Natural killer cell treated with Interleukin-12 subunit alpha and Interleukin-12 subunit beta and Interleukin-15 and Interleukin-18, amount 100 ng/mL, for 72 hours (primary cell): Measurements from ENCODE around the gene KCTD15. TPM values are rescaled to one million over a fixed set of nuclear protein-coding genes. Genes with fewer than 3 reads are reported as not detected.

Experiments used
- ATAC-seq, 2 donors: fragments of 150-1000 bp; cut with Tn5 transposase in 1 of 2; sonication (Bioruptor Pico), chemical (Tn5 transposase) in 1 of 2; 2 replicates each; pipeline ENCODE4 v1.10.0; 2021
- DNase-seq: peaks from one replicate; pipeline ENCODE4 v3.0.0; 2022; ENCODE audit warnings: low spot score
- H3K27ac Mint-ChIP-seq, 2 donors: 1 replicate in 1 of 2; 2 replicates in 1 of 2; pipeline ENCODE4 v1.8.0; 2022; ENCODE audit warnings: mixed read lengths in 2 of 2, mild to moderate bottlenecking in 1 of 2, moderate library complexity in 1 of 2
- H3K27me3 Mint-ChIP-seq, 2 donors: 1 replicate in 1 of 2; 2 replicates in 1 of 2; pipeline ENCODE4 v1.8.0; 2022; ENCODE audit warnings: mixed read lengths in 2 of 2
- H3K36me3 Mint-ChIP-seq: one replicate; pipeline ENCODE4 v1.8.0; 2022; ENCODE audit warnings: mixed read lengths
- H3K4me1 Mint-ChIP-seq, 2 donors: 1 replicate in 1 of 2; 2 replicates in 1 of 2; pipeline ENCODE4 v1.8.0; 2022; ENCODE audit warnings: low read depth in 2 of 2, mixed read lengths in 2 of 2, mild to moderate bottlenecking in 1 of 2
- H3K4me3 Mint-ChIP-seq: one replicate; pipeline ENCODE4 v1.8.0; 2022; ENCODE audit warnings: mixed read lengths
- H3K9me3 Mint-ChIP-seq: 2 replicates; pipeline ENCODE4 v1.8.0; 2022; ENCODE audit warnings: mixed read lengths
- total RNA-seq, 2 donors: library from RNA; stranded (reverse); gene quantifications; one replicate each; pipeline ENCODE4 v1.2.3, GENCODE V29; 2022

KCTD15 gene, protein sequence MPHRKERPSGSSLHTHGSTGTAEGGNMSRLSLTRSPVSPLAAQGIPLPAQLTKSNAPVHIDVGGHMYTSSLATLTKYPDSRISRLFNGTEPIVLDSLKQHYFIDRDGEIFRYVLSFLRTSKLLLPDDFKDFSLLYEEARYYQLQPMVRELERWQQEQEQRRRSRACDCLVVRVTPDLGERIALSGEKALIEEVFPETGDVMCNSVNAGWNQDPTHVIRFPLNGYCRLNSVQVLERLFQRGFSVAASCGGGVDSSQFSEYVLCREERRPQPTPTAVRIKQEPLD
- 1 to 10 TPM in 1 of 2 donors, under 1 TPM in 1; 0.59 to 3.4 TPM for total RNA-seq

DNA sequence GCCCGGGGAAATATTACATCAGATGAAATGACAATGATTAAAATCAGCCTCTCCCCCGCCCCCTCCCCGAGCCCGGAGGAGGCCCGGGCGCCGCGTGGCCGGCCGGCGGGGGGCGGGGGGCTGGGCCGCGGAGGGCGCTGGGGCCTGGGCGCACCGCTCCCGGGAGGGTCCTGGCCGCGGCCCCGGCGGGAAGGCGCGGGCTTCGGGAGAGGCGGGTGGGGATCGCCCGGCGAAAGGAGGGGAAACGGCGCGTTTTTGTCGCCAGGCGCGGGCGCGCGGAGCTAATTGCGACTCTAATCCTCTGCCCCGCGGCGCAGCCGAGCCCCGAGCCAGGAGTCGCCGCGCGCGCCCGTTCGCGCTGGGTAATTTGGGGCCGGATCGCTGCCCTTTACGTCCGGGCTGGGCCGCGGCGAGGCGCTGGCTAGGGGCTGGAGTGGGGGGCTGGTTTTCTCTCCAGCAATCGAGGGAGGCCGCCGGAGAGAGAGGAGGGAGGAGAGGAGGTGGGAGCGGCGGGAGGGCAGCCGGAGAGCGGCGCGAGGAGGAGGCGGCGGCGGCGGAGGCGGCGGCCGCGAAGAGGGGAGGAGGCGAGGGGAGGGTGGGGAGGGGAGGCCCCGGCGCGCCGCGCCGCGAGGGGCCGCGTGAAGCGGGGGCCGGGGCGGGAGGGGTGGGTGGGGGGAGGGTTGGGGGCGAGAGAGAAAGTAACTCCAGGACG, at the start of gene KCTD15:
TSS of gene KCTD15 (plus strand) at position 707 of the 712 bp plus-strand sequence. CDS start 3,585 bp downstream, outside the sequence.
- Mint-ChIP-seq H3K9me3 (no peaks in the 10 kb centered on the region), H3K27ac (no peak within 1 kb of the TSS), H3K36me3 (no peaks in the 10 kb centered on the region), H3K27me3 (peaks cover 8 to 18% of the 10 kb centered on the region in 2 donors), H3K4me3 (peak within 1 kb of the TSS; percentile 75), H3K4me1 (no peaks in the 10 kb centered on the region)
- peak in 1 of 2 donors; percentile 8 for ATAC-seq
- no peak for DNase-seq

DNA sequence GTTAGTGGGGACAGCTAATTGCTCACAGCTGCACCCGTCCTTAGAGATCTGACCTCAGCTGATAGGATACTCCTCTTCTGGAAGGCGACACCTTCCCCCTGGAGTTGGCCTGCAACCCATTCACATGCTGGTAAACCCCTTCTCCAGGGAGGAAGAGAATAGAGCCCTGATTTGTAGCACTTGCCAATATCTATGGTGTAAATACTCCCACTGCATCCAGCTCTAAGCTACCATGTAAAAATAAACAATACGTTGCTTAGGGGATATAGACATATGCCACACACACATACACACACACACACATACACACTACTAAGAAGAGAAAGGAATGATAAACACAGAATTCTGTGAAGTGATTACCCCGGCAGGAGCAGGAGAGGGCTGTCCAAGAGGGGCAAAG, 49.4 kb upstream of the KCTD15 start:
- no peak overlapping the region for H3K27ac Mint-ChIP-seq
- no peak overlapping the region for H3K4me3 Mint-ChIP-seq
- no peaks in the 10 kb centered on the region for H3K36me3 Mint-ChIP-seq
- ATAC-seq (no peak), DNase-seq (no peak)
- H3K27me3 Mint-ChIP-seq: peaks cover 10 to 15% of the 10 kb centered on the region in 2 donors
- no peaks in the 10 kb centered on the region for H3K9me3 Mint-ChIP-seq
- H3K4me1 Mint-ChIP-seq: no peaks in the 10 kb centered on the region

DNA sequence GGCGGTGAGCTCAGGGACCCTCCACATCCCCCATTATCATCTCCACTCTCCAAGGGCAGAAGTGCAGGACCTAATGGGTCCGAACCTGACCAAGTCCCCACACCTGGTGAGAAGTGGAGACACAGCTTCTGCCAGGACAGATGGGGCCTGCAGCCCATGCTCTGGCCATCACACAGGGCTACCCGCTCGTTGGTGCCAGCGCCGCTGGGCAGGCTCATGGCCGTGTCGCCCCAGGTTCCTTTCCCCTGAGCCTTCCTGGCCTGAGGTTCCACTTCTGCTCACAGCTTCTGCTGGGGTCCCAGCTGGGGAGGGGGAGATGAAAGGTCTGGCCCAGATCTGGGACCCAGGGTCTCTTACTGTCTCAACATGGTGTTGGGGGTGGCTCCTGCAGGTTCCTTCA, 48.4 kb upstream of the KCTD15 start:
- DNase-seq (no peak), ATAC-seq (no peak)
- Mint-ChIP-seq H3K4me1 (no peaks in the 10 kb centered on the region), H3K36me3 (no peaks in the 10 kb centered on the region), H3K9me3 (no peaks in the 10 kb centered on the region), H3K4me3 (no peak overlapping the region), H3K27me3 (peaks cover 10 to 15% of the 10 kb centered on the region in 2 donors), H3K27ac (no peak overlapping the region)

DNA sequence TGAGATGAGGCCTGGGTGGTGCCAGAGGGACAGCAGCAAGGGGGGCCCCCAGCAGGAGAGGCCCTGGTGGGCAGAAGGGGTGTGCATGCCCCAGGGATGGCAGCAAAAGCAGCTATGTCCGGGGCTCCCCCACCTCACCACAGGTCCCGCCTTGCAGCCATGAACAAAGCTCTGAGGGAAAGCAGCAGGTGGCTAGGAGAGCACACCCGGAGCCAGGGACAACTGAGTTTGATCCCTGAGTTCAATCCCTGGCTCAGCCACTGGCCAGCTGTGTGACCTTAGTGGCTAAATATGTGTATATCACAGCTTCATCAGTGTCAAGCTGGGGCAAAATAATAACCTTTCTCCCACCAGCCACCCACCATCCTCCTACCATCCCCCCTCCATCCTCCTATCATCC, 47.7 kb upstream of the KCTD15 start:
- no peaks in the 10 kb centered on the region for H3K36me3 Mint-ChIP-seq
- H3K27ac Mint-ChIP-seq: no peak overlapping the region
- H3K27me3 Mint-ChIP-seq: peaks cover 9 to 15% of the 10 kb centered on the region in 2 donors
- ATAC-seq: no peak
- DNase-seq: no peak
- no peaks in the 10 kb centered on the region for H3K9me3 Mint-ChIP-seq
- H3K4me3 Mint-ChIP-seq: no peak overlapping the region
- H3K4me1 Mint-ChIP-seq: no peaks in the 10 kb centered on the region

DNA sequence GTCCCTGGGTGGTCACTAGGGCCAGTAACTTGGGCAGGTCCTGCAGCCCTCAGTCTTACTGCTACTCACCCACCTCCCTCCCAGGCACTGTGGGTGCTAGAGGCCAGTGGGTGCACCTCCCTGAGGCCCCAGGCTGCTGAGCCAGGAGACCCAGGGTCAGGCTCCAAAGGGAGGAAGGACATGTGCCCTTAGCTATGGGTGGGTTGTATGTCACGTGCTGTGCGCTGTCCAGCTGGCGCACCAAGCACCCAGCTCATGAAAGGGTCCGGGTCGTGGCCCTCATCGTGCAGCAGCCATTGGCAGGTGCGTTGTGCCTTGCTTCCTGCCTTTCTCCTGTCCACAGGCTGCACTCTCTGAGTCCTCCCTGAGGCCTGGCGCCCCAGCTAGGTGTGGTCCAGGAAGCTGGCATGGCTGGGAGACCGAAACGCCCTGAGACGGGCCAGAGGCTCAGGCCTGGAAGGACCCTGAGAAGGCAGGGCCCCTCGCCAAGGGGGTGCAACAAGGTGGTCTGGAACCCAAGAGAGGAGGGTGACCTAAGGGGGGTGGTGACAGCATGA, 47.0 kb upstream of the KCTD15 start:
- H3K27me3 Mint-ChIP-seq: peaks cover 7 to 15% of the 10 kb centered on the region in 2 donors
- ATAC-seq (no peak), DNase-seq (no peak)
- H3K9me3 Mint-ChIP-seq: no peaks in the 10 kb centered on the region
- no peak overlapping the region for H3K4me3 Mint-ChIP-seq
- no peak overlapping the region for H3K27ac Mint-ChIP-seq
- H3K4me1 Mint-ChIP-seq: no peaks in the 10 kb centered on the region
- H3K36me3 Mint-ChIP-seq: no peaks in the 10 kb centered on the region

DNA sequence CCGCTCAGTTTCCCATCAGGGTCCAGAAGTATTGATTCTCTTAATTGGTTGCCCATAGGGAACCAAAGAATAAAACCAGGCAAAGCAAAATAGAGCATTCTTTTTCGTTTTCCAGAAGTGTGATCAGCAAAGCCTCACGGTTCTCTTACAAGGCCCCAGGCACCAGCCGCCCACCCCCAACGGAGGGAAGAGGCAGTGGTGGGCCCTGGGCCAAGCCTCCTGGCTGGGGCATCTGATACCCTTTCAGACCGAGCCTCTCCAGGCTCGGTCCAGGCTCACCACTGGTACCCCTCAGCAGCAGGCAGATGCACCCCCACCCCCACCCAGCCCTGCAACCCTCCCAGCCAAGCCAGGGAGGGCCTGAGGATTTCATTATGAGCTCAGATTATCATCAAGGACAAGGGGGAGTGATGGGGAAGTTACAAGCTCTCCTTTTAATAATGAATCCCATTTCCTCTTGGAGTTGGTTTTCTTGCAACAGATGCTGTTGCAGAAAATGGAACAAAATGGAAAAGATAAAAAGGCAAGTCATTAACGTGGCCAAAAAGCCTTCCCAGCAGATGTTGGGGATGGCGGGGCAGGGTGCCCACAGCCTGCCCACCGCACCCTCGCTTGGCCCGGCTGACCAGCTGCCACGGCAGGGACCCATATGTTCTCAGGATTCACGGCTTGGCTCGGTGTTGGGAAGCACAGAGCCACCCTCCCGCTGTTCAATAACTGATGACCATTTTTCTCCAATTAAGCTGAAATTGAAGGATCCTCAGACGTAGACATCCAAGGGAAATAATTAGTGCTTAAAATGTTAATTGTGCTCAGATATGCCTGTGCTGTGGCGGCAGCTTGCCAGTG, 45.9 kb upstream of the KCTD15 start:
- H3K9me3 Mint-ChIP-seq: no peaks in the 10 kb centered on the region
- no peaks in the 10 kb centered on the region for H3K4me1 Mint-ChIP-seq
- no peaks in the 10 kb centered on the region for H3K36me3 Mint-ChIP-seq
- DNase-seq (no peak), ATAC-seq (no peak)
- no peak overlapping the region for H3K27ac Mint-ChIP-seq
- H3K4me3 Mint-ChIP-seq: no peak overlapping the region
- H3K27me3 Mint-ChIP-seq: peaks cover 4 to 15% of the 10 kb centered on the region in 2 donors

DNA sequence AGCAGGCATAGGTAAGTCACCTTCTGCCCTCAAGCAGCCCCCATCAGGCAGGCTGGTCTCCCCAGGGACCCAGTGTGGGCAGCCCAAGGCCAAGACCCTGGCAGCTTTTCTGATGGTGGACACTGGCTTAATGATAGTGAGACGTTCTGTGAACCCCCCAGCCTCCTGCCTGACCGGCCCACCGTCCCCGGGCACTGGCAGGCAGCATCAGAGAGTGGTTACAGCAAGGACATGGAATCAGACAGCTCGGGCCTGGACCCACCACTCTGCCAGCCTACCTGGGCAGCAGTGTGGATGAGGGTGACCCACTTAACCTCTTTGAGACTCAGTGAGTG, 45.3 kb upstream of the KCTD15 start:
- DNase-seq (no peak), ATAC-seq (no peak)
- Mint-ChIP-seq H3K27ac (no peak overlapping the region), H3K4me1 (no peaks in the 10 kb centered on the region), H3K36me3 (no peaks in the 10 kb centered on the region), H3K4me3 (no peak overlapping the region), H3K27me3 (peaks cover 1 to 9% of the 10 kb centered on the region in 2 donors), H3K9me3 (no peaks in the 10 kb centered on the region)

DNA sequence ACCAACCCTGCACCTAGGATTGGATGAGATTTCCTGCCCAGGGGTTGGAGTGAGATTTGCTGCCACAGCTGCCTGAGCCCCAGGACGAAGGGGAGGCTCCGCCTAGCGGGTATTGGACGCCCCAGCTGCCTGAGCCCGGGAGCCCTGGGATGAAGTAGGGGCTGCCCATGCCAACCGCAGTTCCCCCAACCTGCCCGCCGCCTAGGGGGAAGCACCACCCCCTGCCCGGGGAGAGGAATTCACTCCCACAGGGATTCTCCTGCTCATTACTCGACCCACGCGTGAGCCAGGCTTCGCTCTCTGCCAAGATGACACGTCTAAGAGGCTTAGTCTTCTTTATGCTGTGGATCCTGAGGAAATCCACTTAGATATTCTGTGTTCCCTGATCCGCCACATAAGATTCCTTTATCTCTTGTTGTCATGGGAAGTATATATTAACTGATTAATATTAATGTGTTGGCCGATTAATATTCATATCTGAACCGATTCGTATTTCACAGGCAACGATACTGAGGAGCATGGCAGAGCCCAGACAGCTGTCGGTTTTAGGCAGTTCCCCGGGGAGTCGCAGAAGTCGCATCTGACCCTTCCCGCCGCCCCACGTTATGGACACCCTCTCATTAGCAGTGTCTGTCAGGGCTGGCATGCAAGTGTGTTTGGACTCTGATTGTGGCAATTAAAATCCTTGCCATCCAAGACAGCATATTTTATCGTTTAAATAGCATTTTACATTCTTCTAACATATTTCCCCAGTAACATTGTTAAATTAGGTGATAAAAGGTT, 44.5 kb upstream of the KCTD15 start:
- Mint-ChIP-seq H3K4me1 (no peaks in the 10 kb centered on the region), H3K9me3 (no peaks in the 10 kb centered on the region), H3K27me3 (peaks cover 0 to 5% of the 10 kb centered on the region in 2 donors), H3K36me3 (no peaks in the 10 kb centered on the region), H3K27ac (no peak overlapping the region), H3K4me3 (no peak overlapping the region)
- no peak for DNase-seq
- ATAC-seq: no peak

DNA sequence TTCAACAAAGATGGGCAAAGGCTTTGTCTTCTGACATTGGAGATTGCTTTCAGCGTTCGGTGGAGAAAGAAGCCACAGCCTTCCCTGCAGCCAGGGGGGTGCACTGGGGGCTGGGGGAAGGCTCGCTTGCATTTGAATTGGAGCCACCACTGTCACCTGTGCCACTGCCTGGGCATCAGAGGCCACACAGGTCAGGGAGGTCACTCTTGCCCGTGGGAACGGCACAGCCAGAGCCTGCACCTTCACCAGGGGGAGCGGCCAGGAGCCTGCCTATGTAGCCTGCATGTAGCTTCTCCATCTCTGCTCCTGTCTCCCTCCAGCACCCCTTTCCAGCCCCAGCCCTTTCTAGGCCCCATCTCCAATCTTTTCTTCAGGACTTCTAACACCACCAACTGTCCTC, 43.7 kb upstream of the KCTD15 start:
- ATAC-seq (no peak), DNase-seq (no peak)
- H3K9me3 Mint-ChIP-seq: no peaks in the 10 kb centered on the region
- H3K27me3 Mint-ChIP-seq: no peaks in the 10 kb centered on the region
- no peaks in the 10 kb centered on the region for H3K4me1 Mint-ChIP-seq
- H3K27ac Mint-ChIP-seq: no peak overlapping the region
- H3K4me3 Mint-ChIP-seq: no peak overlapping the region
- H3K36me3 Mint-ChIP-seq: no peaks in the 10 kb centered on the region

DNA sequence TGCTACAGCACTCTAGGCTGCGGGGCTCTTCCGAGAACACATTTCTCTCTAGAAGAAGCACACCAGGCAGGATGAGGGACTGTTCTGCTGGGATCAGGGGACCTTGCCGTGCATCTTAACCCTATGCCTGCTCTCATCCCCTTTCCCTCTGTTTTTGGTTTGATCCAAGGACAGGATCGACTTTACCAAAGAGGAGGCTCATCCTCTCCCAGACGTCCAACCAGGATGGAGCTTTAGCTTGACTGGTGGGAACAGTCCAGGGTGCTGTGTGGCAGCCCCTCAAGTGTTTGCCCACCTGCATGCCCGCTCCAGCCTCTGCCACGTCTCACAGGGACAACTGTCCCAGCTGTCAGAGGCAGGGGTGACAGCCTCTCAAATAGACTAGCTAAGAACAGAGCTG, 42.3 kb upstream of the KCTD15 start:
- Mint-ChIP-seq H3K4me1 (no peaks in the 10 kb centered on the region), H3K27me3 (peaks cover 0 to 2% of the 10 kb centered on the region in 2 donors), H3K36me3 (no peaks in the 10 kb centered on the region), H3K4me3 (no peak overlapping the region), H3K9me3 (no peaks in the 10 kb centered on the region), H3K27ac (no peak overlapping the region)
- DNase-seq (no peak), ATAC-seq (no peak)

DNA sequence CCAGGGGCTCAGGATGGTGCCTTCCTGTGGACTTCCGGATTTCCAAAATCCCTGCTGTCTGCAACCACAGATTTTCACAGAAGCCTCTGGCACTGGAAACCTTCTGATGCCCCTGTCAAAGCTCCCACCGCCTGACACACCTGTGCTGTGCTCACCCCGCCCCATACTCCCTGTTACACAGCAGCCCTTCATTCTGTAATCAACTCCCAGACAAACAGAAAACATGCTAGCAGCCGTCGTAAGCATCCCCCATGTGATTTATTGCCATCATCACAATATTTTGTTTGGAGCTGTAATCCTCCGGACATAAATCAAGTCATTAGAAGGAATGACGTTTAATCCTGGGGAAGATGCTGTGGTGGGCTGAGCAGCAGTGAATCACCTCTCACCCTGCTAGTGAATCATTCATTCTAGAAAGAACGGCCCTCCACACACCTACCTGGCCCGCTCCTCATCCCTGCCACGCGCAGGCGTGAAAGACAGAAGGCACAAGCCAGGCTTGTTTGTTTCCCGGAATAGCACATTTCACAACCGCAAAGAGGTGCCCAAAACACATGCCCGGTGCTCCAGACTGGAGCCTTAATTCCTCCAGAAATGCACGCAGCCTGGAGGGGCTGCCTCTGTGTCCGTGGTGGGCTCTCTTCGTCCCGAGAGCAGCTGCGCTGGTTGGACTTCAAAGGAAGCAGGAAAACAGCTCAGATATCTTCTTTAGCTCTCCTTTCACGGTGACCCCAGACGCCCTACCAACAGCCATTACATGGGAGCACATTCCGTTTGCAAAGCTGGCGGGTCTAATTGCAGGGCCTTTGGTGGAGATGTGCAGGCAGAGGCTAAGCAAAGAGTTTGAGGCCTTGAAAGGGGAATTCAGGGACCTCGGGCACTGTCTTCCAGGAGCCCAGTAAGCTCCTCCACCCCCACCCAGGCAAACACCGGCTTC, 41.3 kb upstream of the KCTD15 start:
- no peaks in the 10 kb centered on the region for H3K9me3 Mint-ChIP-seq
- H3K36me3 Mint-ChIP-seq: no peaks in the 10 kb centered on the region
- no peaks in the 10 kb centered on the region for H3K4me1 Mint-ChIP-seq
- DNase-seq: no peak
- ATAC-seq: no peak
- H3K27me3 Mint-ChIP-seq: peaks cover 9% of the 10 kb centered on the region in 2 donors
- no peak overlapping the region for H3K4me3 Mint-ChIP-seq
- H3K27ac Mint-ChIP-seq: no peak overlapping the region

DNA sequence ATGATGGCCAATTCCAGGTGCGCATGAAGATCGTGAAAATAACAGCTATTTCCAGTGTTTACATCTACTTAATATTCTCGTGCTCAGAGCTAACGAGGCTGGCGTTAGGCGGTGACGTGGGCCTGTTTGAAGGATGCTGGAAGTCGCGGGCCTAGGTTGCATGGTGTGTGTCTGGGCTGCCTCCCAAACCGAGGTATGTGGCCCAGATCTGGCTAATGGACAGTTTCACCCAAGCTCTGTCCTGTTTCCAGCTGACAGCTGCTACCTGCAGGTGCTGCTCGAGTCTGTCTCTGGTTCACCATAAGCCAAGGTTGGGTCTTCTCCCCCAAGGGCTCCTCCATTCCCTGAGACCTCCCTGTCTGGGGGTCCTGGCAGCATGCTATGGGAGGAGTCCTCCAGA, 40.5 kb upstream of the KCTD15 start:
- Mint-ChIP-seq H3K36me3 (no peaks in the 10 kb centered on the region), H3K9me3 (no peaks in the 10 kb centered on the region), H3K27me3 (peaks cover 9 to 14% of the 10 kb centered on the region in 2 donors)

More for the DNA sequence above, 40.5 kb upstream of the KCTD15 start:
- ATAC-seq: peak in 1 of 2 donors; percentile 16
- no peak for DNase-seq
- Mint-ChIP-seq H3K4me1 (no peaks in the 10 kb centered on the region), H3K4me3 (no peak overlapping the region), H3K27ac (no peak overlapping the region)
